Activated CD4-positive, CD25-positive, alpha-beta regulatory T cell treated with anti-CD3 and anti-CD28 coated beads, Interleukin-2, amount 50 U/mL, for 72 hours (primary cell): ENCODE results near the gene MCRIP1.
"Not testable (repeated sequence)": the region's sequence is repeated elsewhere in the genome, so short reads cannot be mapped to it uniquely, and the experiment has no call there.

ENCODE experiments used
- DNase-seq: peaks from one replicate; pipeline ENCODE4 v3.0.0; 2021

MCRIP1 gene

DNA sequence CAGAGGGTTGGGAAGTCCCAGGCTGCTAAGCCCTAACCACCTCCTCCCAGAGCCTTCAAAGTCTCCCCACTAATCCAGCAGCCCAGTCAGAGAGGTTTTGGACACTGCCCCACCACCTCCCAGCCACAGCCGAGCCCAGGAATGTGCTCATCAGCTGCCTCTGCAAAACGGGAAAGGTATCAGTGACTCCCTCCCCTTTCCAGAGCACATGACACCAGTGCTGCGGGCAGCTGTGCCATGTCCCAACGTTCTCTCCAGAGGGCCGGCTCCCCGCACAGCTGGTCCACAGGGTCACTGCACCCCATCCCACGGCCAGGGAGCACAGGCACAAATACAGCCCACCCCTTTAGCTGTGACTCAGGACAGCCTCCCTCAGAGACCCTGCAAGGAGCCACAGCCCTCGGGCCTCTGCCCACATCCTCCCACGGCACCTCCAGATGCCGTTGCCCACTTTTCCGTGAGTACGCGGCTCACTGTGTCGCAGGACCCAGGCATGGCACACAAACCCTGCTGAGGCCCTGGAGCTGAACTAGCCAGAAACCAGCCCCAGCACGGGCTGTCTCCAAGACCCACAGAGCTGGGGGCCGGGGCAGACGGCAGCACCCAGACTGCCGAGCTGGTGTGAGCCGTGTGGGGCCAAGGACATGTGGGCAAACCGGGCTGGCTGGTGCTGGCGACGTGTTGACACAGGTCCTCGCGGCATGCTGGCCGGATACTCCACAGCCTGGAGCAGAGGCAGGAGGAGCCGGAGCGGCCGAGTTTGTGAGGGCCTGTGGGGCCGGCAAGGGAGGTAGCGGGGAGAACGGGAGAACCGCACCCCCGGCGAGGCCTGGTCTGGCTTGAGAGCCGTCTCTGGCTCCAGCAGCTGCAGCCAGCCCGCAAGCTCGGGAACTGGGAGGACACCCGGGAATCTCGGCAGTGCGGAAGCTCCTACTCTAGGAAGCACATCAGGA lies 8.0 kb upstream of the MCRIP1 start:
- no peak for DNase-seq

DNA sequence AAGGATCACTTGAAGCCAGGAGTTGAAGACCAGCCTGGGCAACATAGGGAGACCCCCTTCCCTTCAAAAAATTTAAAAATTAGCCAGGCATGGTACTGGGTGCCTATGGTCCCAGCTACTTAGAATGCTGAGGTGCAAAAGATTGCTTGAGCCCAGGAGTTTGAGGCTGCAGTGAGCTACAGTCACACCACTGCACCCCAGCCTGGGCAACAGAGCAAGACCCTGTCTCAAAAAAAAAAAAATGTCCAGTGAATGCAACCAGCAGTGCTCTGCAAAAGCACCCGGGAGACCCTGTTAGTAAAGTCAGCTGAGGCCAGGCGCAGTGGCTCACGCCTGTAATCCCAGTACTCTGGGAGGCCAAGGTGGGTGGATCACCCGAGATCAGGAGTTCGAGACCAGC lies 7.0 kb upstream of the MCRIP1 start:
- not testable (repeated sequence) for DNase-seq

DNA sequence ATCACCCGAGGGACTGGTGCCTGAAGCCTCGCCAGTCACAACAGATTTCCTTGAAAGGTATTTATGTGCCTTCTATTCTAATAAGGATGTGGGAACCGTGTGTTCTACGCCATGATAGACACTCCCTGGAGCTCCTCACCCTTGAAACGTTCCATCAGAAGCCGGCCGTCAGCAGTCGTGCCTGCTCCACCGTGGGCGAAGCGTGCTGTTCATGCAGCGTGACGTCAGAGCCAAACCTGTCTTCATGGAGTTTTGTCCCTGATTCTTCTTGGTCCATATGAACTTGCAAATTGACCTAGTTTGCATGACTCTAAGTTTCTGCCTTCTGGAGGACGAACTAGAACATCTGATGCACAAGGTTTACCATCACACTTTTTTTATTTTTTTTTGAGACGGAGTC lies 6.2 kb upstream of the MCRIP1 start:
- DNase-seq, result no peak

DNA sequence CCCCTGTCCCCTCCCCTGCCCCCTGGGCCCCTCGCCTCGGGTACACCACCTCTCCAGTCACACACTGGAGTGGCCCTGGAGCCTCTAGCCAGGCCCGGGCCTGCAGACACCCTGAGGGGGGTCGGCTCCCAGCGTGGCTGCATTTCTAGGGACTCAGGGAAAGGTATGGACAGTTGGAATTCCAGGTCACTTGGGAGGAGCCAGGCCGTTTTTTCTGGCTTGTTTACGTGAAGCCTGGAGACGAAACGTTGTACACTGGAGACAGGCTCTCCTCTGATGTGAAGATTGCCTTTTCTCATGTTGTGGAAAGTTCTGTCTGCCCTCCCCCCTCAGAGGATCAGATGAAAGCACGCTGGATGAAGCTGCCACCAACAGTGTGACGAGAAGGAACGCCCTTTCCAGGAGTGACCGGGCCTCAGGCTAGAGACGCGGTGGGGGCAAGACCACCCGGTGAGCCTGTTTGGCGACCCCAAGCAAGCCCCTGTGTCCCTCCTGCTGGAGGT lies 5.7 kb upstream of the MCRIP1 start:
- DNase-seq, result no peak

DNA sequence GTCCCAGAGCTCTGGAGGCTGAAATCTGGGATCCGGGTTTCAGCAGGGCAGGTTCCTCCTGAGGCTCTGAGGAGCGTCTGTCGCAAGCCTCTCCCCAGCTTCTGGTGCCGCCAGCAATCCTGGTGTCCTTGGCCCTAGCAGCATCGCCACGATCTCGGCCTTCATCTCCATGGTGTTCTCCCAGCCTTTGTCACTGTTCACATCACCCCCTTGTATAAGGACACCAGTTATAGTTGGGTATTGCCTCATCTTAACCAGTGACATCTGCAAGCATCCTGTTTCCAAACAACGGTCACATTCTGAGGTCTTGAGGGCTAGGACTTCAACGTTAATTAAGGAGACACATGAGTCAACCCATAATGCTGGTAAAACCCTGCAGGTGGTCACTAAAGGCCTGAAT lies 4.5 kb upstream of the MCRIP1 start:
- DNase-seq, result no peak

DNA sequence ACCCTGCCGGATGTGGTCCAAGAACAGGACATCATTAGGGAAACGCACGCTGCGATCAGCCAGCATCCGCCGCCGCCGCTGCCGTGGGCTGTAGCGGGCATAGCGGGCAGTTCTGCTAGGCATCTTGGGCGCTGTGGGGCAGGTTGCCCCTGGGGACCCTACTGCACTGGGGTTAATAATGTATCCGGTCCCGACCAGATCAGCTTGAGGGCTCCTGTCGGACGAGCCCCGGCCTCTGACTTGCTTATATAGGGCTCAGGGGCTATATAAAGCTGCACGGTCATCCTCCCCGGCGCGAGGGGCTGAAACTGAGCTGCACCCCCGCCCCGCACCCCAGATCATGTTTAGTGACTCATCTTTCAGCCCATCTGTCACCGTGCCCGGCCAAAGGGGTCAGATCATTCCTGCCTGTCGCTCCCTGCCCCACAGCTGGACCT lies 1.8 kb upstream of the MCRIP1 start, which contains the start of gene PPP1R27:
Gene PPP1R27, minus strand, starts transcription at position 220 of the 437 bp plus-strand sequence. Its CDS starts 97 bp downstream, at position 123.
- no peak for DNase-seq

DNA sequence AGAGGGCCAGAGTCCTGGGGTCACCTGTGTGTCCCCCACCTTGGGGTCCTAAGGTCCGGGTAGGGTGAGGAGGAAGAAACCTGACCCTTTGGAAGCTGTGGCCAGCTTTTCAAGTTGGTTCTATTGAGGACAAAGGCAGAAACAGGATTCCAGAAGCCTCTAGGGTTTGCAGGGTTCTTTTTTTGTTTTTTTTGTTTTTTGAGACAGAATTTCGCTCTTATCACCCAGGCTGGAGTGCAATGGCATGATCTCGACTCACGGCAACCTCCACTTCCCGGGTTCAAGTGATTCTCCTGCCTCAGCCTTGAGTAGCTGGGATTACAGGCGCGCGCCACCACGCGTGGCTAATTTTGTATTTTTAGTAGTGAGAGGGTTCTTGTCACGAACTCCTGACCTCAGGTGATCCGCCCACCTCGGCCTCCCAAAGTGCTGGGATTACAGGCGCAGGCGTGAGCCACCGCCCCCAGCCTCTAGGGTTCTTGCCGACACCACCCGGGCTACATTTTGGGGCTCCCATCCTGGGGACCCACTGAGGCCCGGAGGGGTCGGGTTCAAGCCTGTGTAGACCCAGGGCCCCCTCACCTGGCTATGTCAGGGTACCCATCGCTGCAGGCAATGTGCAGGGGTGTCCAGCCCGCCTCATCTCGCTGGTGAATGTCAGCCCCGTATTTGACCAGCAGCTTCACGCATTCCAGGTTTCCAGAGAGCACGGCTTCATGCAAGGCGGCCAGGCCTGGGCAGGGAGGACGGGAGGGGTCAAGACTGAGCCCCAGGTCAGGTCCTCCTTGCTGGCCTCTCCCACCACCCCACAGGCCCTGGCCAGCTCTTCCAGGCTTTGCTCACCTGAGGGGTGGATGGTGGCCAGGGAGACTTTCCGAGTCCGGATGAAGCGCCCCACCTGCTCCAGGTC lies 1.1 kb upstream of the MCRIP1 start:
- no peak for DNase-seq

DNA sequence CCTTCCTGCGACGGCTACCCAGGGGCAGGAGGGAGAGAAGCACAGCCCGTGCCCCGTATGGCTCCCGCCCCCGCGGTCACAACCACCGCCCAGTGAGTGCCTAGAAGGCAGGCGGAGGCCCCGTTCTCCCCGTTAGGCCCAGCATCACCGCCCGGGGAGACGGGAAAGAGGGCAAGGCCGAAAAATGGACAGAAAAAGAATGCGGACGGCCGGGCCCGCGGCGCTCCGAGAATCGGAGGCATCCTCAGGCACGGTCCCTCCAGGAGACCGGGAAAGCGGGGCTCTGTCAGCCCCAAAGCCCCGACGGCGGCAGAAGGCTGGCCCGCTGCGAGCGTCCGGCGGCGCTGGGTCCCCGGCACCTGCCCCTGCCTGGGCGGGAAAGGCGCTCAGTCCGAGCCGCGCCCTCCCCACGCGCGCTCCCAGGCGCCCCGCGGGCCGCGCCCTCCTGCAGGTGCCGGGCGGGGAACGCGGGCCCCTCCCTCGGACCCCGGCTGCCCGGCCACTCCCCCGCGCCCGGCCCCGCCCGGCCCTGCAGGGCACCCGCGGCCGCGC lies 407 bp downstream of the MCRIP1 start:
- DNase-seq, result no peak

DNA sequence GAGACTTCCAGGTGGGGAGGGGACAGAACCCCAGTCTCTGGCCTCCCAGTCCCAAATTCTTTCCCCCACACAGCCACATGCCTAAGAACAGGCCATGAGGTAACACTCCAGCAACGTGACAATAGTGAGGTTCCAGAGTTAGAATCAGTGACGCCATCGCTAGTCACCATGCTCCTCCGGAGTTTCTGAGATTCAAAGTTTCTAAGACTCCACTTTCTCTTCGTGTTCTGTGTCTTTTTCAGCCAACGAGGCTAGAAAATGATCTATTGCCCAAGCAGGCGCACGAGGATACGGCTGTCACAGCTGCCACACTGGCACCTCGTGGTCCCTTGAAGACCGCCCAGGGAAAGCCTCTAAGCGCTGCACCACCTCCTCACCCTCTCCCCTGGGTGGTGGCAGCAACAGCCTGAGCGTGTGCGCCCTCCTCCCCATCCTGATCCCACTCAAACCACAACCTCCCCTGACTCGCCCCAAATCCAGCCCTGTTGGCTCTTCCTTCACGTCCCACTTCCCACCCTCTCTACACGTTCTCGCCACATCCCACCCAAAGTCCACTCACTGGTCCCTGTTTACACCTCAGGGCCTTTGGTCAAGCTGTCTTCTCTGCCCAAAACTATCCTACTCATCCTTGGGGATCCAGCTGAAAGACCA lies 1.0 kb downstream of the MCRIP1 start:
- DNase-seq, result peak; percentile 49

DNA sequence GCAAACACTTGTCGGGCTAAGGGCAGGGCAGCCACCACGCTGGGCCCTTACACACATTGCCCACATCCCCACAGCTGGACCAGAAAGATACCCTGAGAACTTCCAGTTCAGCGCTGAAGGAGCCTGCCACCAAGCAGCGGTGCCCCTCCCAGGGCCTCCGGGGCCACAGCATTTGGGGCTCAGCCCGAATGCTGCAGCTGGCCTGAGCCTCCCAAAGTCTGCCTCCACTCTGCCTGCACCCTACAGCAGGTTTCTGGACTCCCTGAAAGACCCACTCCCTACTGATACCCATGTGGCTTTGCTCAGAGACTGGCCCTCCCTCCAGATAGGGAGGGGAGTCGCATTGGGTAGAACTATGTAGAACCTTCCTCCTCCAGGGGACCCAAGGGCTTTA lies 1.5 kb downstream of the MCRIP1 start:
- DNase-seq, result no peak

DNA sequence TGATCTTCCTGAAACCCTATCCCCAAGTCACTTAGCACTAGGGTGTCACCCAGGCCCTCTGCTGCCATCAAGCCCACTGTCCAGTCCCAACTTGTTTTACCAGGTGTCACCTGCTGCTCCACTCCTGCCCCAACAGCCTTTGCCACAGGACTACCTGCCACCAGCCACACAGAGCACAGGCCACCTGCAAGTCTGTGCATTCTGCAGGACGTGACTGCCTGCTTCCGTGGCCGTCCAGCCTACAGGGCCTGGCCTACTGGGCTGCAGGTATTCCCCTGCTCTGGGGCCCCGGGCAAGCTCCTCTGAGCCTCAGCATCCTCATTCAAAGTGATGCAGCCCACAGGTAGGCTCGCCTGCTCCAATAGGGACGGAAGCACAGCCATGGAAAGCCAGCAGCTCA lies 3.2 kb downstream of the MCRIP1 start:
- no peak for DNase-seq

DNA sequence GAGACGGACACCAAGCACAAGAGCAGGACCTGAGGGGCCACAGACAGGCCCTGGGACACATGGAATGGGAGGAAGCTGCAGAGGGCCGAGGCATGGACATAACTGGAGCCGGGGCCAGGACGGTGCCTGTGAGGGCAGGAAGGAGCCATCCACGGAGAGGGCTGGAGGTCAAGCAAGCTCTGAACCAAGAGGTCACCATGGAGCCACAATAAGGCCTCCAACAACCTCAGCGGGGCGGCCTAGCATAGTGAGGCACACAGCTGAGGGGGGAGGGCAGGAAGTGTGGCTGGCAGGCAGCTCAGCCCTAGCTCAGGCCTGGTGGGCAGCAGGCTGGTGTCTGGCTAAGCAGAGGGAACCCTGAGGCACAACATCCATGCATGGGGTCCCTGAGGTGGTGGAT lies 4.4 kb downstream of the MCRIP1 start:
- DNase-seq, result no peak

DNA sequence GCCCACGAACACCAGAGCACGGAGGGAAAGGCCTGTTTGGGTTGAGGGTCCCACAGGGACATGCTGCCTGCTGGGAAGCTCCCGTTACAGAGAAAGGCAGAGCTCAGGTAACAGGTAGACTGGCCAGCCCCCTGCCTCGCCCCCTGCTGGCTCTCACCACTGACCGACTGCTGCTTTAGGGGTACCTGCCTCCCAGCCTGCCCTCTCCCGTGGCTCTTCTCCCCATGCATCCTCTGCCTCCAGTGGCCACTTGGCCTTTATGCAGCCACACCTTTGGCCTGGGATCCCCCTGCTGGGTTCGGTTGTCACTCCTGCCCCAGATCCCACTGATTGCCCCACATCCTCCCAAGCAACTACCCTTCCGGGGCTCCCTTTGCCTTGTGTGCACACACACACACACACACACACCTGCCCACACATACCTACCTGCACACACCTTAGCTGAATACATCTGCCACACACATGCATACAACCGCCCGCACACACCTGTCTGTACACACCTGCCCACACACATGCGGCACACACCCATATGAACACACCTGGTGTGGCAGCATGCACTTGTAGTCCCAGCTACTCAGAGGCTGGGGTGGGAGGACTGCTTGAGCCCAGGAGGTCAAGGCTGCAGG lies 7.1 kb downstream of the MCRIP1 start:
- no peak for DNase-seq

DNA sequence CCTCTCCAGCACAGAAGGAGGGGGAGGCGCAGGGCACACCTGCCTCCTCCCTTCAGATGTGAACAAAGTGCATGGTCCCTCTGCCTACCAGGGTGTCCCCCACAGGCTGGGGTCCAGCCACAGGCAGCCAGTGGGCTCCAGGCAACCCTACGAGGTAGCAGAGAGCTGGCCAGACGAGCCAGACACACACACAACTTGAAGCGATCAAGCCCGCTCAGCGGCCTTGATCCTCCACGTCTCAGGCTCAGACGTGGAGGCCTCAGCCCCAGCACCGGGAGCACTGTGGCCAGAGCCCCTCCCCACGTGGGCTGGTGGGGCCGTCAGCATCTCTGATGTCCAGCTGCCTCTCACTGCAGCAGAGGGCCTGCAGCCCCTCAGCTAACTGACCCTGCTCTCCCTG lies 8.5 kb downstream of the MCRIP1 start:
- no peak for DNase-seq

DNA sequence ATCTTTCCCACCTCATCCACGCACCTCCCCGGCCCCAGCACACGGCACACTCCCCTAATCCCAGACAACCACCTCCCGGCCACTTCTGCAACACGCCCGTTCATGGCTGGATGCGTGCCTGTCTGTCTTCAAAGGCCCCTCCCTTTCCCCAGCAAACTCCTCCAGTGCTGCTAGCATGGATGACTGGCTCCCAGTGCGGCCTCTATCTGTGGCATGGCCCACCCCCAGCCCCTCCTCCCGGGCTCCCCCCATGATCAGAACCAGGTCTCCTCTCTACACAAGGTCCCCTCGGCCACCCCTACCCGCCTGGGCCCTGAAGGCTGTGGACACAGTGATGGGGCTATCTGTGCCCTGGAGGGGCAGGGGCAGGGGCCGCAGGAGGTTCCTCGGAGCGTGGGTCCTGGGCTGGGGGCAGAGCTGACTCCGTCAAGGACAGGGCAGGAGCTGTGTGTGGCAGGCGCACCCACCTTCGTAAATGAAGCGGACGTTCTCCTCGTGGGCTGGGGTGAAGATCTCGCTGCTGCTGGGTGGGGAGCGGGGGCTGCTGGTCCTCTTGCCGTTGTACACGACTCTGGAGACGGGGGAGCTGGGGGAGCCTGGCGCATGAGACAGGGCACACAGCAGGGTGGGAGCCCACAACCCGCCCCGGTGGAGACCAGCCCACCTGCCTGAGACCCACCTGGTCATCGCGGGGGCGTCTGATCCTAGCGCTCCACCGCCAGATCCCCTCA lies 9.1 kb downstream of the MCRIP1 start:
- no peak for DNase-seq

DNA sequence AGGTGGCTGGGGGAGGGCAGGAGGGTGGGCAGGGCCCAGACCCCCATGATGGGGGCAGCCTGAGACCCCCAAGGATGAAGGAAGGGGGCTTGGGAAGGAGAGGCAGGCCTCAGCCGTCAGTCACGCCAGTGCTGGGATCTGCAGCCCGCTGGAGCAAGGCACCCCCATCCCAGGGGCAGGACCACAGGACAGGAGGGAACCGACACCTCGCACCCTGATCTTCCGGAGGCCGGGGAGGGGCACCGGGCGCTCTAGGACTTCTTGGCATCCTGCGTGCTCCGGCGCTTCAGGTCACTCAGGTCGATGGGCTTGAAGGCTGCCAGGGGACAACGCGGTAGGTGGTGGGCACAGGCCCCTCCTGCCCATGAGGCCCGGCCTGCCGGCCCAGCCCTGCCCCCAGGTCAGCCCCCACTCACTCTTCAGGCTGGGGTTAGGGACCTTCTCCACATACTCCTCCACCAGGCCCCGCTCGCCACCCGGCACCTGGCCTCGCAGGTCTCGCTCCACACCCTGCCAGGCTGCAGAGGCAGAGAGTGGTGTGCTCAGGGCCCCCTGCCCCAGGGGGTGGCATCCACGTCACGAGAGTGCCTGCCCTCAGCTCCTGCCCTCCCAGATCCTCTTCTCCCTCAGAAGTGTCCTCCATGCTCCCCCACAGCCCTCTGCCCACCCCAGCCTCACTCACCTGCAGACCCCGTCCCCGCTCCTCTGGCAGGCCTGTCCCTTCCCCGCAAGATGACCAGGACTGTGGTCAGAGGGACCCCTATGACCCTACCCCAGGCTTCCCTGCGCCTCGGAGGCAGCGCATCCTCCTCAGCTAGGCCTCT lies 9.9 kb downstream of the MCRIP1 start:
- DNase-seq, result no peak

DNA sequence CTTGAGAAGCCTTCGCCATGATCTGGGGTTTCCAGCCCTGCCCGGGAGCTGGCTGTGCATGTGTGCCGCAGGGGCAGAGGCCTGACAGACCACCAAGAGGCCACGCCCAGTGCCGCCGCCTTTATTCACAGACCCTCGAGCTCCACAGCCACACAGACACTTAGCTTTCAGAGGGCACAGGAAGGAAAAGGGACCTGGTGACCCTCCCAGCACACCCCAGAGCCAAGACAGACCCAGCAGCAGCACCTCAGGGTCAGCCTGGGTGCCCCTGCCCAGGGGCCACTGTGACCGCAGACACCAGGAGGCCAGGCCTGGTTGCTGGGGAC lies 10.8 kb downstream of the MCRIP1 start:
- no peak for DNase-seq

DNA sequence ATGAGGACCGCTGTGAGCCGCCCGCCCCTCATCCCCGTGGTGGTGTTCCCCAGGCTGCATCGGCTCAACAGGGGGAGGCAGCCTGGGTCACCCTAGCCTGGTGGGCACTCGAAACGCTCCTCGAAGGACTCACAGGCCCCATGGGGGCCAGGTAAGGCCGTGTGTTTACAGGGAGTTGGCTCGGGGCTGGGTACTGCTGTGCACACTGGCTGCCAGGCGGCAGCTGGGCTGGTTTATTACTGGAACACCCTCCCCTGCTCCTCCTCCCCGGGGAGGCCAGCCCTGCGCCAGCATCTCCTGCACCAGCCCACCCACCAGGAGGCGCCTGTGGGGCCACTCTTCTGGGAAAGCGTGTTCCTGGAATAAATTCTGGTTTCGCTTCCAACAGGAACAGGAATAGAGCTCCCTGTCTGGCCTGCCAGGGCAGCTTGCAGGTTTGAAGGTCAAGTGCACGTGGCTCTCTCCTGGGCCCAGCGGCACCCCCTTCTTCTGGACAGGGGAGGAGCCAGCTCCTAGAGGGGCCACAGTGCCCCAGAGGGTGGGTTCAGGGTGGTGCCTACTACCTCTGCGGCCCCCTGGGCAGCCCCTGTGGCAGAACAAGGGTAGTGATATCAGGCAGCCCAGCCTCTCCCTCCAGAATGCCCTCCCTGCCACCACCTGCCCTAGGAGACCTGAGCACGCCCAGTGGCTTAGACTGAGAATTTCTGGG lies 11.3 kb downstream of the MCRIP1 start:
- no peak for DNase-seq

DNA sequence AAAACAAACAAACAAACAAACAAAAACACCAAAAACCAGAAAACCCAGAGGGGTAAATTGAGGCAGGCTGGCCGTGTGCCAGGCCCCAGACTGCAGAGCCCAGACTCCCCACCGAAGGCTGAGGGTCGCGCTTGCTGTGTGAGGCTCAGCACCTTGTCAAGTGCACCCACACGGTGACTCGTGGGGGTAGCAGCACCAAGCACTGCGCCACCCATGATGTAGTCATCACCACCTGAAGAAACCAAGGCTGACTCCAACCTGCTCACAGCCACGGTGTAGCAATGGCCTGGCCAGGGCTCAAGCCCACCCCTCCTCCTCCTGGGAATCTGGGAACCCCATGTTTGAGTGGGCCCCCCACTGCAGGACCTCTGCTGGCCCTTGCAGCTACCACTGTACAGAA lies 11.9 kb downstream of the MCRIP1 start:
- no peak for DNase-seq

DNA sequence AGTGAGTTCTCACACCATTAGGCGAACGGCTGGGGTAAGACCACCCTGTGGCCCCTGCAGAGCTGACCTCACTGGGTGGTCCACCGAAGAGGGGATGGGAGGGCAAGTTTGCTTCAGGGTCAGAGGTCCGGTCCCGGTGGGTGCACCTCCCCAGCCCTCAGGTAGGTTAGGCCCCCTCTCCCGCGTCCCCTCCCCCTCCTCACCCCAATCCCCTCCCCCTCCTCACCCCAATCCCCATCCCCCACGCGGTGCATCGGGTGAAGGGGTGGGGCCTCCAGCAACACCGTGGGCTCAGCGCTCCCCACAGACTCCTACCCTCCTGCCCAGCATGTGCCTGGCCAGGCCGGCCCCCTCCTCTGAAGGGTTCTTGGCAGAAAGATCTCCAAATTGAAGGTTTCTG lies 13.4 kb downstream of the MCRIP1 start:
- no peak for DNase-seq
